ACC112 (cell line): Measurements from ENCODE around the gene GLS.
"Not testable (repeated sequence)": the region's sequence is repeated elsewhere in the genome, so short reads cannot be mapped to it uniquely, and the experiment has no call there.

ENCODE experiments used
- H2AFZ ChIP-seq: fragments of 200-600 bp; sonication (generic); one replicate; pipeline ENCODE4 v1.6.0; 2017; ENCODE audit warnings: antibody characterized with exemption, low read length; ENCODE audit not compliant: unreplicated experiment
- H3K27ac ChIP-seq: fragments of 200-600 bp; sonication (generic); 2 replicates; pipeline ENCODE4 v1.5.1; 2014; ENCODE audit warnings: low read depth, mild to moderate bottlenecking, antibody characterized with exemption, low read length, moderate library complexity
- H3K27me3 ChIP-seq: fragments of 200-600 bp; sonication (generic); 2 replicates; pipeline ENCODE4 v1.6.1; 2014; ENCODE audit warnings: mild to moderate bottlenecking, antibody characterized with exemption, low read length, moderate library complexity, mixed read lengths; ENCODE audit not compliant: insufficient read depth
- H3K36me3 ChIP-seq: fragments of 200-600 bp; sonication (generic); 2 replicates; pipeline ENCODE4 v1.6.1; 2016; ENCODE audit warnings: mild to moderate bottlenecking, antibody characterized with exemption, low read length, moderate library complexity, mixed read lengths; ENCODE audit not compliant: insufficient read depth
- H3K4me1 ChIP-seq: fragments of 200-600 bp; sonication (generic); one replicate; pipeline ENCODE4 v1.6.1; 2016; ENCODE audit warnings: low read length, mixed read lengths; ENCODE audit not compliant: insufficient read depth, unreplicated experiment, control insufficient read depth
- H3K4me3 ChIP-seq: fragments of 200-600 bp; sonication (generic); 2 replicates; pipeline ENCODE4 v1.5.1; 2014; ENCODE audit warnings: mild to moderate bottlenecking, low read depth, low read length
- H3K79me2 ChIP-seq: fragments of 200-600 bp; sonication (generic); one replicate; pipeline ENCODE4 v1.6.0; 2016; ENCODE audit warnings: low read length; ENCODE audit not compliant: control insufficient read depth, unreplicated experiment, insufficient read depth

The GLS gene

GRCh38 chr2:190842606-190843104 is 38.0 kb upstream of the GLS start:
- Histone ChIP-seq H3K4me1 (peaks cover 48% of the 10 kb centered on the region), H3K27me3 (no peaks in the 10 kb centered on the region), H3K36me3 (no peaks in the 10 kb centered on the region), H2AFZ (no peak overlapping the region), H3K27ac (no peak overlapping the region), H3K79me2 (no peaks in the 10 kb centered on the region), H3K4me3 (no peak overlapping the region)

- Histone ChIP-seq H3K79me2 (no peaks in the 10 kb centered on the region), H3K27ac (peak overlapping the region; percentile 45), H2AFZ (peak overlapping the region; percentile 40)
These were observed 36.5 kb upstream of the GLS start for GRCh38 chr2:190843890-190844699.

GRCh38 chr2:190844700-190845401 is 35.8 kb upstream of the GLS start:
- Histone ChIP-seq H2AFZ (no peak overlapping the region), H3K79me2 (no peaks in the 10 kb centered on the region), H3K4me1 (peaks cover 43% of the 10 kb centered on the region), H3K27ac (peak overlapping the region; percentile 45; the same call in 1 of the 2 replicates), H3K27me3 (no peaks in the 10 kb centered on the region), H3K36me3 (no peaks in the 10 kb centered on the region), H3K4me3 (no peak overlapping the region)

More at GRCh38 chr2:190843890-190844699, 36.5 kb upstream of the GLS start:
- peak overlapping the region; percentile 29; the same call in 1 of the 2 replicates for H3K4me3 ChIP-seq
- no peaks in the 10 kb centered on the region for H3K27me3 ChIP-seq
- no peaks in the 10 kb centered on the region for H3K36me3 ChIP-seq
- H3K4me1 ChIP-seq = peaks cover 37% of the 10 kb centered on the region

- H3K4me1 ChIP-seq = peaks cover 43% of the 10 kb centered on the region
- no peak overlapping the region for H3K27ac ChIP-seq
- no peaks in the 10 kb centered on the region for H3K36me3 ChIP-seq
- H3K4me3 ChIP-seq = no peak overlapping the region
- no peaks in the 10 kb centered on the region for H3K27me3 ChIP-seq
- no peaks in the 10 kb centered on the region for H3K79me2 ChIP-seq
- no peak overlapping the region for H2AFZ ChIP-seq
These were observed 33.9 kb upstream of the GLS start for GRCh38 chr2:190846746-190847145.

- H3K4me3 ChIP-seq = no peak overlapping the region
- H3K27me3 ChIP-seq = no peaks in the 10 kb centered on the region
- H2AFZ ChIP-seq = no peak overlapping the region
- H3K36me3 ChIP-seq = no peaks in the 10 kb centered on the region
- H3K27ac ChIP-seq = no peak overlapping the region
- H3K4me1 ChIP-seq = peaks cover 41% of the 10 kb centered on the region
- H3K79me2 ChIP-seq = no peaks in the 10 kb centered on the region
These were observed 33.0 kb upstream of the GLS start for GRCh38 chr2:190847504-190848081.

- H3K27me3 ChIP-seq = no peaks in the 10 kb centered on the region
- H3K4me3 ChIP-seq = no peak overlapping the region
- no peak overlapping the region for H2AFZ ChIP-seq
- peaks cover 36% of the 10 kb centered on the region for H3K4me1 ChIP-seq
- no peaks in the 10 kb centered on the region for H3K79me2 ChIP-seq
- H3K36me3 ChIP-seq = no peaks in the 10 kb centered on the region
- no peak overlapping the region for H3K27ac ChIP-seq
These were observed 30.8 kb upstream of the GLS start for GRCh38 chr2:190849774-190850173.

GRCh38 chr2:190853022-190853421 is 27.6 kb upstream of the GLS start:
- H3K36me3 ChIP-seq, H3K79me2 ChIP-seq, H3K27ac ChIP-seq, H2AFZ ChIP-seq, H3K4me3 ChIP-seq, H3K27me3 ChIP-seq: not testable (repeated sequence)
- H3K4me1 ChIP-seq = peaks cover 20% of the 10 kb centered on the region

- H3K4me1 ChIP-seq = peaks cover 25% of the 10 kb centered on the region
- H3K27me3 ChIP-seq = no peaks in the 10 kb centered on the region
- H2AFZ ChIP-seq = peak overlapping the region; percentile 91
- H3K36me3 ChIP-seq = no peaks in the 10 kb centered on the region
- no peak overlapping the region for H3K27ac ChIP-seq
- H3K4me3 ChIP-seq = no peak overlapping the region
- H3K79me2 ChIP-seq = no peaks in the 10 kb centered on the region
These were observed 26.9 kb upstream of the GLS start for GRCh38 chr2:190853531-190854383.

GRCh38 chr2:190854726-190855125 is 25.9 kb upstream of the GLS start:
- Histone ChIP-seq H3K27ac (no peak overlapping the region), H2AFZ (no peak overlapping the region), H3K4me3 (no peak overlapping the region), H3K27me3 (no peaks in the 10 kb centered on the region), H3K36me3 (no peaks in the 10 kb centered on the region), H3K79me2 (no peaks in the 10 kb centered on the region), H3K4me1 (peaks cover 29% of the 10 kb centered on the region)

- Histone ChIP-seq H3K4me3 (no peak overlapping the region), H3K27ac (no peak overlapping the region), H2AFZ (no peak overlapping the region), H3K36me3 (no peaks in the 10 kb centered on the region), H3K4me1 (peaks cover 31% of the 10 kb centered on the region), H3K79me2 (no peaks in the 10 kb centered on the region), H3K27me3 (no peaks in the 10 kb centered on the region)
These were observed 25.4 kb upstream of the GLS start for GRCh38 chr2:190855245-190855644.
